Measurements from ENCODE around the gene TNFSF10. TPM values are rescaled to one million over a fixed set of nuclear protein-coding genes. Genes with fewer than 3 reads are reported as not detected.

Gene TNFSF10
- polyA plus RNA-seq, 1 of the 3 experiments (the other 2 are of a cell fraction): 0.10 TPM

GRCh38 chr3:172560586-172560985 is 37.4 kb upstream of the TNFSF10 start:
- H2AFZ ChIP-seq (ENCODE audit: low read depth): no peak overlapping the region
- H3K4me1 ChIP-seq (ENCODE audit: control insufficient read depth in 1 of 2, insufficient read depth in 2 of 2, low read depth in 1 of 2, low read length in 1 of 2): peaks cover 0 to 7% of the 10 kb centered on the region in 2 experiments; a peak in 1 of 4 replicates
- no peak overlapping the region for H3K4me3 ChIP-seq (ENCODE audit: low read depth in 2 of 2, low read length in 1 of 2)
- no peaks in the 10 kb centered on the region for H3K36me3 ChIP-seq (replicated peaks in 1 of 2; ENCODE audit: control insufficient read depth in 1 of 2, insufficient read depth in 2 of 2, low read length in 1 of 2)
- DNase-seq: no peak
- H3K9me3 ChIP-seq: no peaks in the 10 kb centered on the region
- H3F3A ChIP-seq (replicated peaks; ENCODE audit: insufficient read depth): no peaks in the 10 kb centered on the region
- no peak overlapping the region for H3K4me2 ChIP-seq
- H3K79me2 ChIP-seq (ENCODE audit: insufficient read depth): no peaks in the 10 kb centered on the region
- 47% methylated on average over 1 of the region's 1 CpG for WGBS (ENCODE audit: low lambda C conversion rate)
- TF ChIP-seq RXRA (IDR thresholded peaks at IDR 0.05; ENCODE audit: borderline replicate concordance, low read depth) (no peak), EZH2phosphoT487 (IDR thresholded peaks at IDR 0.05; ENCODE audit: borderline replicate concordance, low read depth) (no peak), TEAD4 (IDR thresholded peaks at IDR 0.05; ENCODE audit: borderline replicate concordance, insufficient read depth) (no peak), MXI1 (IDR thresholded peaks at IDR 0.05; ENCODE audit: low read depth, low read length) (no peak), TCF12 (IDR thresholded peaks at IDR 0.05) (no peak), ZBTB33 (IDR thresholded peaks at IDR 0.05; ENCODE audit: borderline replicate concordance, low read depth) (no peak), SMC3 (IDR thresholded peaks at IDR 0.05; ENCODE audit: low read depth, low read length) (no peak), NRF1 (IDR thresholded peaks at IDR 0.05; ENCODE audit: low read depth, low read length) (no peak), GATA2 (CRISPR knock-in tag; IDR thresholded peaks at IDR 0.05) (no peak), FOSL2 (IDR thresholded peaks at IDR 0.05; ENCODE audit: borderline replicate concordance, low read depth) (no peak), FOXM1 (IDR thresholded peaks at IDR 0.05; ENCODE audit: low read depth) (no peak), FOXJ3 (CRISPR knock-in tag; IDR thresholded peaks at IDR 0.05) (no peak), JUND (IDR thresholded peaks at IDR 0.05) (no peak), PBX3 (IDR thresholded peaks at IDR 0.05) (no peak), RCOR1 (IDR thresholded peaks at IDR 0.05; ENCODE audit: low read length) (no peak), GABPA (IDR thresholded peaks at IDR 0.05; ENCODE audit: low read depth) (no peak), IRF3 (IDR thresholded peaks at IDR 0.05; ENCODE audit: low read depth, low read length) (no peak)
- TF ChIP-seq, protein P1, sequence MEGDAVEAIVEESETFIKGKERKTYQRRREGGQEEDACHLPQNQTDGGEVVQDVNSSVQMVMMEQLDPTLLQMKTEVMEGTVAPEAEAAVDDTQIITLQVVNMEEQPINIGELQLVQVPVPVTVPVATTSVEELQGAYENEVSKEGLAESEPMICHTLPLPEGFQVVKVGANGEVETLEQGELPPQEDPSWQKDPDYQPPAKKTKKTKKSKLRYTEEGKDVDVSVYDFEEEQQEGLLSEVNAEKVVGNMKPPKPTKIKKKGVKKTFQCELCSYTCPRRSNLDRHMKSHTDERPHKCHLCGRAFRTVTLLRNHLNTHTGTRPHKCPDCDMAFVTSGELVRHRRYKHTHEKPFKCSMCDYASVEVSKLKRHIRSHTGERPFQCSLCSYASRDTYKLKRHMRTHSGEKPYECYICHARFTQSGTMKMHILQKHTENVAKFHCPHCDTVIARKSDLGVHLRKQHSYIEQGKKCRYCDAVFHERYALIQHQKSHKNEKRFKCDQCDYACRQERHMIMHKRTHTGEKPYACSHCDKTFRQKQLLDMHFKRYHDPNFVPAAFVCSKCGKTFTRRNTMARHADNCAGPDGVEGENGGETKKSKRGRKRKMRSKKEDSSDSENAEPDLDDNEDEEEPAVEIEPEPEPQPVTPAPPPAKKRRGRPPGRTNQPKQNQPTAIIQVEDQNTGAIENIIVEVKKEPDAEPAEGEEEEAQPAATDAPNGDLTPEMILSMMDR (IDR thresholded peaks at IDR 0.05): no peak
- no peaks in the 10 kb centered on the region for H3K9me2 ChIP-seq
- no peaks in the 10 kb centered on the region for H4K20me1 ChIP-seq (ENCODE audit: insufficient read depth)
- ChIA-PET POLR2A (no interaction called here), CTCF (no interaction called here)
- no peaks in the 10 kb centered on the region for H3K27me3 ChIP-seq (ENCODE audit: insufficient read depth)
- no peak overlapping the region for H3K27ac ChIP-seq (ENCODE audit: low read depth in 2 of 2, low read length in 1 of 2)
- no peak overlapping the region for H3K9ac ChIP-seq
